WERI-Rb-1 (cell line): ENCODE results near the gene NPFFR2.
"Not testable (repeated sequence)": the region's sequence is repeated elsewhere in the genome, so short reads cannot be mapped to it uniquely, and the experiment has no call there.

Source experiments
- DNase-seq: peaks from one replicate; pipeline ENCODE4 v3.0.0-alpha.2; 2020
- H3K27ac ChIP-seq: fragments of 250-450 bp; sonication (Bioruptor Pico); 2 replicates; pipeline ENCODE4 v1.5.1; 2020; ENCODE audit warnings: mild to moderate bottlenecking, moderate library complexity
- H3K27me3 ChIP-seq: fragments of 250-450 bp; sonication (Bioruptor Pico); 2 replicates; pipeline ENCODE4 v1.5.1; 2021; ENCODE audit warnings: mild to moderate bottlenecking, low read depth, moderate library complexity; ENCODE audit not compliant: insufficient read depth, severe bottlenecking
- H3K36me3 ChIP-seq: fragments of 250-450 bp; sonication (Bioruptor Pico); 2 replicates; pipeline ENCODE4 v1.5.1; 2020; ENCODE audit warnings: mild to moderate bottlenecking, moderate library complexity
- H3K4me3 ChIP-seq: 2 replicates; pipeline ENCODE4 v1.5.1; 2011; ENCODE audit warnings: low read depth, mild to moderate bottlenecking, control low read depth, low read length
- H3K9me3 ChIP-seq: fragments of 250-450 bp; sonication (Bioruptor Pico); 2 replicates; pipeline ENCODE4 v1.5.1; 2021; ENCODE audit warnings: mild to moderate bottlenecking, moderate library complexity; ENCODE audit not compliant: severe bottlenecking
- TF ChIP-seq, protein P1 (sequence below): IDR thresholded peaks from 2 replicates; pipeline ENCODE4 v1.5.1; 2011; ENCODE audit warnings: low read depth, mild to moderate bottlenecking, control low read depth, inconsistent platforms, low read length

Gene NPFFR2

DNA sequence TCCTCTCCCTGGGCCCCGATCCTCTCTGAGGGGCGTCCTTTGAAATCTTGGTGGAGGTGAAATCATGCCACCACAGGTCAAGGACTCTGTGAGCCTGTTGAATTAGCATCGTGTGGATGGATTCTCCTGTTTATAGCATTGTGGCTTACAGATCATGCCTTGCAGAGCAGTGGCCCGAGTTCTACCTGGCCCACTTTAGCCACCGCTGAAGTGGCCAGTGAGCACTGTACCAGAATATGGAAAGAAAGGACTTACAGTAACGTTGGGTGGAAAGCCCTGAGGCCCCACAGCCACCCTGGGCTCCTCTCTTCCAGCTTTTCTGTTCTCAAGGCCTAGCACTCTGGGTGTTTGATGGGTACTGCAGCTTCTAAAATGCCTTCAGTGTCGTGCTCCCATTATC lies 35.3 kb downstream of the NPFFR2 start:
- TF ChIP-seq, protein P1, sequence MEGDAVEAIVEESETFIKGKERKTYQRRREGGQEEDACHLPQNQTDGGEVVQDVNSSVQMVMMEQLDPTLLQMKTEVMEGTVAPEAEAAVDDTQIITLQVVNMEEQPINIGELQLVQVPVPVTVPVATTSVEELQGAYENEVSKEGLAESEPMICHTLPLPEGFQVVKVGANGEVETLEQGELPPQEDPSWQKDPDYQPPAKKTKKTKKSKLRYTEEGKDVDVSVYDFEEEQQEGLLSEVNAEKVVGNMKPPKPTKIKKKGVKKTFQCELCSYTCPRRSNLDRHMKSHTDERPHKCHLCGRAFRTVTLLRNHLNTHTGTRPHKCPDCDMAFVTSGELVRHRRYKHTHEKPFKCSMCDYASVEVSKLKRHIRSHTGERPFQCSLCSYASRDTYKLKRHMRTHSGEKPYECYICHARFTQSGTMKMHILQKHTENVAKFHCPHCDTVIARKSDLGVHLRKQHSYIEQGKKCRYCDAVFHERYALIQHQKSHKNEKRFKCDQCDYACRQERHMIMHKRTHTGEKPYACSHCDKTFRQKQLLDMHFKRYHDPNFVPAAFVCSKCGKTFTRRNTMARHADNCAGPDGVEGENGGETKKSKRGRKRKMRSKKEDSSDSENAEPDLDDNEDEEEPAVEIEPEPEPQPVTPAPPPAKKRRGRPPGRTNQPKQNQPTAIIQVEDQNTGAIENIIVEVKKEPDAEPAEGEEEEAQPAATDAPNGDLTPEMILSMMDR, result no peak
- no peaks in the 10 kb centered on the region for H3K9me3 ChIP-seq
- DNase-seq, result no peak

DNA sequence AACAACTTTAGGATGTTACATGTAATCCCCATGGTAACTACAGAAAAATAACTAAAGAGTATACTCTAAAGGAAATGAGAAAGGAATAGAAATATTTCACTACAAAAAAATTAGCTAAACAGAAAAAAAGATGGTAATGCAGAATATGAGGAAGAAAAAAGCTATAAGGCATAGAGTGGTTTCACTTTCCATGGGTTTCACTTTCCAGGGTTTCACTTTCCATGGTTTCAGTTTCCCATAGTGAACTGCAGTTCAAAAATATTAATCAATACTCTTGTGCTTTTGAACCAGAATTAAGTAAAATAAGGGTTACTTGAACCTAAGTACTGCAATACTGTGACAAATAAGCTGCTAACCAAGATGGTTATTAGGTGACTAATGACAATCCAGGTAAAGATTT lies 42.0 kb downstream of the NPFFR2 start:
- Histone ChIP-seq H3K27ac (no peak overlapping the region), H3K9me3 (no peaks in the 10 kb centered on the region), H3K27me3 (no peaks in the 10 kb centered on the region), H3K4me3 (no peak overlapping the region), H3K36me3 (no peaks in the 10 kb centered on the region)
- no peak for DNase-seq
- TF ChIP-seq, protein P1, result no peak

More for the DNA sequence above, 35.3 kb downstream of the NPFFR2 start:
- Histone ChIP-seq H3K4me3 (no peak overlapping the region), H3K27ac (no peak overlapping the region), H3K27me3 (no peaks in the 10 kb centered on the region), H3K36me3 (no peaks in the 10 kb centered on the region)

DNA sequence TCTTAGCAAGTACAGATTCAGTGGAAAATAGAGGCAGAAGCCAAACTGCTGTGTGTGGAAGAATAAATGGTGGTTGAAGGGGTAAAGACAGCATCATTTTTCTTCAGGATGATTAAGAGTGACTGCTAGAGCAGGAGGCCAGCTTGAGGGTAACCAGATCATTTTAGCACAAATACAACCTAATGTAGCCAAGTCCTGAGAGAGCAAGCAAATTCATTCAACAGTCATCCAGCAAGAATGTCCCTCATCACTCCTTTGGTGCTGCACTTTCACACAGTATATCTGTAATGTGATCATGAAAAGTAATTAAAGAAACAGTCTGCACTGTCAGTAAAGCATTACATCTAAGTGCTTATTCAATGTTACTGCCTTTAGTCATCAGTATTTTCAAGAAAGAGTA lies 44.8 kb downstream of the NPFFR2 start:
- no peak for DNase-seq
- no peak overlapping the region for H3K27ac ChIP-seq
- TF ChIP-seq, protein P1, result no peak

DNA sequence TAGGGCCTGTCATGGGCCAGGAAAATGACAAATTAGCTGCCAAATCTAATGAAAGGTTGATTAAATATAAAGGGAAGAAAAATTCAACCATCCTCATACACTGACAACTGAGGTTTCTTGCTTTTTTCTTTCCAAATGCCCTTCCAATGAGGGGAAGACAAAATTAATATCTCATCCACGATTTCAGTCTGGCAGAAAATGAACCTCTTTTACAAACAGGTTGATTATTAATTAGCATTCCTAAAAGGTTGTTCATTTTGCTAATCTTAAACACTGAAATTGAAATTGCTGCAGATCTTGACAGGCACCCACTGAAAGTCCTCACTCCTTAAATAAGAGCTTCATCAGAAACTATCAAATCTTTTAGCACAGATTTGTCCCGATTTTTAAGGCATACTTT lies 45.5 kb downstream of the NPFFR2 start:
- H3K27me3 ChIP-seq, result no peaks in the 10 kb centered on the region
- no peak for DNase-seq
- H3K9me3 ChIP-seq, result no peaks in the 10 kb centered on the region
- no peak overlapping the region for H3K4me3 ChIP-seq
- no peaks in the 10 kb centered on the region for H3K36me3 ChIP-seq
- no peak overlapping the region for H3K27ac ChIP-seq
- TF ChIP-seq, protein P1, result no peak

More for the DNA sequence above, 44.8 kb downstream of the NPFFR2 start:
- H3K9me3 ChIP-seq, result no peaks in the 10 kb centered on the region
- H3K4me3 ChIP-seq, result no peak overlapping the region
- H3K36me3 ChIP-seq, result no peaks in the 10 kb centered on the region
- no peaks in the 10 kb centered on the region for H3K27me3 ChIP-seq

DNA sequence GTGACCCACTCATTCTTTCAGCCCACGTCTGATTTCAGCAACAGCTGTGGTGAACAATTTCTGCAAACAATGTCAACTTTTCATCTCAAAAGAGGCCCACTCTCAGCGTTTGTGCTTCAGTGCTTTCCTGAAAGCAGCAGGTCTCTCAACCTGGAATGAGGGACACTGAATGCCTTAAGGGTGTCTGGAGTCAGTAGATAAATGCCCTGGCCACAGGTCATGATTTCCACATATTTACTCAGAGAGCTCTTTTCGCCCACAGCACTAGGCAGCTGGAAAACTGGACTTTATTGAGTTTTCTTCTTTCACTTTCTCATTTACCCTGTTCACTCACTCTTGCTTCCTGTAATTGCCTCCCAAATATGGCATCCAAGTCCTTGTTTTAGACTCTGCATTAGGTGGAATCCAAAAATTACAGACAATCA lies 52.8 kb downstream of the NPFFR2 start:
- DNase-seq, result no peak
- H3K27ac ChIP-seq, result no peak overlapping the region
- H3K27me3 ChIP-seq, result no peaks in the 10 kb centered on the region
- TF ChIP-seq, protein P1, result no peak
- no peaks in the 10 kb centered on the region for H3K36me3 ChIP-seq
- no peaks in the 10 kb centered on the region for H3K9me3 ChIP-seq
- H3K4me3 ChIP-seq, result no peak overlapping the region

DNA sequence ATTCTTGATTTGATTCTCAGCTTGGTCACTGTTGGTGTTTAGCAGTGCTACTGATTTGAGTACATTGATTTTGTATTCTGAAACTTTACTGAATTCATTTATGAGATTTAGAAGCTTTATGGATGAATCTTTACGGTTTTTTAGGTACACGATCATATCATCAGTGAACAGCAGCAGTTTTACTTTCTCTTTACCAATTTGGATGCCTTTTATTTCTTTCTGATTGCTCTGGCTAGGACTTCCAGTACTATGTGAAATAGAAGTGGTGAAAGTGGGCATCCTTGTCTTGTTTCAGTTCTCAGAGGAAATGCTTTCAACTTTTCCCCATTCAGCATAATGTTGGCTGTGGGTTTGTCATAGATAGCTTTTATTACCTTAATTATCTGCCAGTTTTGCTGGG lies 58.8 kb downstream of the NPFFR2 start:
- H3K4me3 ChIP-seq, H3K9me3 ChIP-seq, H3K27me3 ChIP-seq, H3K27ac ChIP-seq, DNase-seq, H3K36me3 ChIP-seq: not testable (repeated sequence)
